ENCODE results near the gene TMPRSS2.

TMPRSS2 gene

GRCh38 chr21:41509733-41510132 lies 1.8 kb upstream of the TMPRSS2 start:
- DNase-seq = no peak

- no peak for DNase-seq
These were observed 1.2 kb upstream of the TMPRSS2 start for GRCh38 chr21:41509145-41509496.

DNA sequence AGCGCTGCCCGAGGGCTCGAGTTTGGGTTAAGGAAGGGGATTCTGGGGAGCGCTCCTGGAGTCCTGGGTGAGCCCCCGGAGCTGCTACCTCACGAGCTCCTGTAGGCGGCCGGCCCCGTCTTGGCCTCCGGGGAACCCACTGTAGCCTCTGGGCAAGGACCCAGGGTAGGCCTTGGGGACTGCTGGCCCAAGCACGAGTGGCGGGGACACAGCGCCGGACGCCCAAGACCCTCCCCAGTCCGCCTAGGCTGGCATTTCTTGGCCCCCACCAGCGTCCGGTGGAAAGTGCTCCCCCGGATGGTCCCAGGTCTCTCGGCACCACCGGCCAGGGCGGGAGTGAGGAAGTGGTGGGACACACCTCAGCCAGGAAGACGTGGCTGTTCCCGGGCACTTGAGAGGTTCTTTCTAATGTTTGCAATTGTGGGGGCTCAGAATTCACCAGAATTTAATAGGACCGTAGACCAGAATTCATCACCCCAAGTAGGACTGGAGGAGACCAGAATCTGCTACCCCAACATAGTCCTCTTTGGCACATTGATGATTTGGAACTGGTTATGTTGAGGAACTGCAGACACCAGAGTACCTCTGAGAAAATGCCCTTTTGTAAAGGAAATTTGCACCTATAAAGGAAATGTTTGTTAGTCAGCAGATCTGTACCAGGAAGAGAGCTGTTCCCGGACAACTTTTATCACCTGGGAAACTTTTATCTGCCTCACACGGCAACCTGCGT lies 622 bp upstream of the TMPRSS2 start:
- no peak for DNase-seq

DNA sequence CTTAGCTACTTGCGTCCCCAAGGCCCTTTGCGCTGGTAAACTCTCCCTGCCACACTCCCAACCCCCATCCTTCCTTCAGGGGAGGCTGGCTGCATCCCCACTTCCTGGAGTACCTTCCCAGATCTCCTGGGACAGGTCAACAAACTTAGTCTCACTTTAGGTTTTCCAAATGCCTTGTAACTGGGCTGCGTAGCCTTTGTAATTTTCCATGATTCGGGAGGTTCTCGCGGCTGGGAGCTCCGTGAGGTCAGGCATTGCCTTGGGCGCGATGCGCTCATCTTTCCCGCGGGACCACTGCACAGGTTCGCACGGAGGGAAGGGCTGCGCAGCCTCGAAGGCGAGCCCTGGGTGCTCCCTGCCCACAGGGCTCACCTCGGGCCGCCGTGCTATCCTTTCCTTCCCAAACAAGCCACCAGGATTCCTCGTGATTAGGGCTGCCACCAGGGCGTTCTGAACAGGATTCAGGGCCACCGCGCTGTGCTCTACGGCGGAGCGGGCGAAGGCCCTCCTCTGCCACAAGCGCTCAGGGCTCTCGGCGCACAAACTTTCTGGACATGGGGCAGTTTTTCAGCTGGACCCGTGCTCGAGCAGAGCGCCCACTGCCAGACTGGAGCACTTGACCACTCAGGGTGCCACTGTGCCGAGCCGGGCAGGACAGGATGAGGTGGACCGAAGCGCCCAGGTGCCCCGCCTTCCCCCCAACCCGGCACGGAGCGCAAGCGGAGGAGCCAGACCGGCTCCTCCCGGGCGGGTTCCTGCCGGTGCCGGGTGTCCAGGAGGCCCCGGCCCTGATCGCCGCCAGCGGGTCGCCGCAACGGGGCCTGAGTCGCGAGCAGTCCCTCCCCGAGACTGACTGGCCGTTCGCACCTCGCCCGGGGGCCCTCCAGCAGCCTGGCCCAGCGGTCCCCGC lies 1.1 kb downstream of the TMPRSS2 start:
- no peak for DNase-seq

DNA sequence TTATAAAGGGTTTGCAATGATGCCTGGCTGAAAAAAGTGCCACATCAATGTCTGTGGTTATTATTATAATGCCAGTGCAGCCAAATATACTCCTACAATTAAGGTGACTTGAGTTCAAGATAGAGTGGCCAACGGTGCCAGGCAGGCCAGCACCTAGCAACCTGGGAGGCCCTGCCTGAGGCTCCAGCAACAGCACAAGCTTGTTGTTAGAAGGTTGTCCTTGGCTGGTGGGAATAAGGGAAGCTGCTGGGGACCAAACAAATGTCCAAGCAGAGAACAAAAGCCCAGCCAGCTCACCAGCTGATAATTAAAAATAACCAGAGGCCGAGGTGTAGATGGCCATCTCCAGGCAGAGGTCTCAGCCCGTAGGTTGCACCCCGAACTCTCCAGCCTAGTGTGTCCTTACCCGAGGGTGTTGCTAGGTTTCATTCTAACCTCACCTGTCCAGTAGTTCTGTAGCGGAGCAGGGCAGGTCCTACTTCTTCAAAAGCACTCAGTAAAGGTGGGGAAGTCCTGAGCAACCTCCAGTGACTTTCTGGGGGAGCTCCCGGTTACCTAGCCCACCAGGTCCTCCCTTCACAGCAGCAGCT lies 1.9 kb downstream of the TMPRSS2 start:
- DNase-seq = no peak

GRCh38 chr21:41504030-41504429 lies 3.9 kb downstream of the TMPRSS2 start:
- DNase-seq = no peak

GRCh38 chr21:41503331-41503730 lies 4.6 kb downstream of the TMPRSS2 start:
- DNase-seq = no peak

DNA sequence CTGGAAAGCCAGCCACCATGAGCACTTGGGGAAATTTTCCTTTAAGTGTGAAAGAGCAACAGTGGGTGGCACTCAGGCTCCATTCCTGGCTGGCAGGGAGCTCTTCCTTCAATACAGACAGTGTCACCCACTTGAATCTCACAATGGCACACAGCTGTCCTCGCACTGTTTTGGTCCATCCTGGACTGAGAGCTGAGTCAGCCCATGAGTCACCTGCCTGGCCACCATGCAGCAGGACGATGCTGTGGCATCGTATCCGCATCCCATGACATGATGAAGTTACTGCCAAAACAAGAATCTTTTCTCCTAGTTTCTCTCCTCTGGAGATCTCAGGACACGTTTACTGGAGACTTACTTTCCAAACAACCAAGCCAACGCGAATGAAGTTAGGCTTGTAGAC lies 6.0 kb downstream of the TMPRSS2 start:
- no peak for DNase-seq

DNA sequence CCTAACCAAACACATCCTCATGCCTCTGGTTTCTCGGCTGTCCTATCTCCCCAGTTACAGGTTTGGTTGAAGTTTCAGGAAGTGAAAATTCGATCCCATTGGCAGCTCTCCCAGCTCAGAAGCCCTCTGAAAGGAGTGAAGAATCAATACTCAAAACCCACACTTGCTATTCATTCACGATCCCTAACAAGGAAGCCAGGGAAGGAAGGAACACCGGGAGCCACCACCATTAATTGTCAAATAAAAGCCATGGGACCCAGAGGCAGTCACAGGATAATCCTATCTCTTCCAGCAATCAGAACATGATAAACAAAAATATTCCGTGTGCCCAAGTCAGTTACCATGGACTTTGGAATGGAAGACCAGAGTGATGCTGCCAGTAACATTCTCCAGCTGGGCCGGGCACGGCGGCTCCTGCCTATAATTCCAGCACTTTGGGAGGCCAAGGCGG lies 7.0 kb downstream of the TMPRSS2 start:
- DNase-seq = no peak

DNA sequence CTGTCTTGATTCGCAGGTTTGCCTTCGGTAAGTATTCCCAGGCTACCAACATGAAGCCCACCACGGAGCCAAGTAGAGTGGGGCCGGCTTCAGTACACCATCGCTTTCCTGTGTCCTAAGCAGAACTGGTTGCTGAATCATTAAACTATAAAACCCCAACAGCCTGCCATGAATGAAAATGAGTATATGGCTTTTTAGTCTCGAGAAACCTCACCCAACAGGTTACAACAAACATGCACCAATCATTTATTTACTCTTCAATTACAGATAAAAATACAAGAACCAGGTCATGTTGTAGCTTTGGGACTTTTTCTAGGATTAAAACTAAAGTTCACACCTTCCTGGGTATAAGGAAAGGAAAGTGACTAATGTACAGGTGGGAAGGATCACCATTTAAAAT lies 7.6 kb downstream of the TMPRSS2 start:
- DNase-seq = no peak

GRCh38 chr21:41499920-41500319 lies 8.0 kb downstream of the TMPRSS2 start:
- DNase-seq = no peak

DNA sequence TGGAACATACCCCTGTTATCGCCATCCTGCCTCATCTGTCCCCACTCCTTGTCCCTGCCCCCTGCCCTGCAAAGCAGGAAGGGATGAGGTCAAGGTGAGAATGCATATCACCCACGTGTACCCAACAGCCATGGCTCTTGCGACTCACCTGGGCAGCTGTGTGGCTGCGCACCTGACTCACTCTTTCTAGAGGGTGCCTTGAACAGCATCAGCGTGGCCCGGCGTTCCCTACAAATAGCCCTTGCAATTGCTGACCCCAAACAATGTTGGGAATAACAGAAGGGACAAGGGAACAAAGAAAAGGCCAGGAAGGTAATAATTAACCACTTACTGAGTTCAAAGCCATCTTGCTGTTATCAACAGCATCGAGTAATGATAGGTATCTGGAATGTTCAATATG lies 10.2 kb downstream of the TMPRSS2 start:
- DNase-seq = no peak

DNA sequence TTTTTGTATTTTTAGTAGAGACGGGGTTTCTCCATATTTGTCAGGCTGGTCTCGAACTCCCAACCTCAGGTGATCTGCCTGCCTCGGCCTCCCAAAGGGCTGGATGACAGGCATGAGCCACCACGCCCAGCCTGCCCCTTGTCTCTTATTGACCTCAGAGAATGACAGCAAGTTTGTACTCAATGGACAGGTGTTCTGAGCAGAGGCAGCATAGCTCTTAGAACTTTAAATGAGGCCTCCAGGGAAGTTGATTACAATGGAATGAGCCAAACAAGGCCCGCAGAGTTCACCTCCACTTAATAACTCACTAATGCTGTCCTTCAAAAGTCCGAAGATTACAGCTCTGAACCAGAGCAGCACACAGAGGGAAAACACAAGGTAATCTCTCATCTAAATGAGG lies 10.9 kb downstream of the TMPRSS2 start:
- DNase-seq = no peak

- no peak for DNase-seq
These were observed 13.7 kb downstream of the TMPRSS2 start for GRCh38 chr21:41494242-41494641.

DNA sequence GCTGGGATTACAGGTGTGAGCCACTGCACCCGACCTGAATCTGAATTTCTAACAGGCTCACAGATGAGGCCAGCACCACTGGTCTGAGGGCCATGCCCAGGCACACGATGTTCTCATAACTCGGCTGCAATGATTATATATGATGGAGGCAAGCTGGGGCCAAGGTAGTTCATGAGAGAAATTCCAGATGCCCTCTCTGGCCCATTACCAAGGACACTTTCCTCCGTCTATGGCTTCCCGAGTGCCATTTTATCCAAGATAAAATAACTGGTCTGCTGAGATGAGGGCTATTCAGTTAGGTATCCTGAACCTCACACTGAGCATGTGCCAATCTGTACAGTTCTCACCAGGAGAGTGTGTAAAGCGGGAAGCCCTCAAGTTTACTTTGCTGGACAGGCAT lies 16.5 kb downstream of the TMPRSS2 start:
- DNase-seq = no peak

DNA sequence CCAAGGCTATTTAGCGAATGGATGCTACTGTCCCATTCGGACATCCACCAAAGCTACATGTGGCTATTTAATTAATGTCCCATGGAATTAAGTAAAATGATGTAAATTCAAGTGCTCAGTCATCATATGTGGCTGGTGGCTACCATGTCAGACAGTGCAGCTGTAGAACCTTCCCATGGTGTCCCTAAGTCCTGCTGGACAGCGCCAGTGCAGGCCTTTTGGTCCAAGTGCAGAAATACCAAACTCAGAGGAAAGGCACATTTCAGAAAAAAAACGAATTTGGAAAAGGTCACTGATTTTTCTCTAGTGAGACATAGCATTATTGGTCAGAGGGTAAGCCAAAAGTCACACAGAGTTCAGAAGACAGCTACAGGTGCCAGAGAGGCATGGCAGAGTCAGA lies 17.6 kb downstream of the TMPRSS2 start:
- DNase-seq = no peak

DNA sequence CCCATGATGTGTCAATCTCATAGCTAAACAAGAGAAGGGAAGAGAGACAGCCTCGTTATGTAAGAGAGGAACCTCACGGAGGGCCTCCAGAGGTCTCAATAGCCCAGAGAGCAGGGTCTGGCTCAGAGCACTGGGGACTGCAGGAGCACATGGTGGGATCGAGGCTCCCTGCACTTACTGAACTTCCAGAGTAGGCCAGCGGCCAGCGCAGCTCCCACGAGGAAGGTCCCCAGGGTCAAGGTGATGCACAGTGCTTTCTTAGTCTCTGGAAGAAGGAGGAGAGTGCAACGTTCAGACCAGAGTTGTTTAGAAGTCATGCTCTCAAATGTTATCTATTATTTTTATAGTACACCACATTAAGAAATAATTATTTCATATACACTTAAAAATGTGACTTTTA lies 18.6 kb downstream of the TMPRSS2 start:
- DNase-seq = no peak

GRCh38 chr21:41488080-41488479 lies 19.9 kb downstream of the TMPRSS2 start:
- DNase-seq = no peak

- DNase-seq = no peak
These were observed 20.9 kb downstream of the TMPRSS2 start for GRCh38 chr21:41487082-41487481.

DNA sequence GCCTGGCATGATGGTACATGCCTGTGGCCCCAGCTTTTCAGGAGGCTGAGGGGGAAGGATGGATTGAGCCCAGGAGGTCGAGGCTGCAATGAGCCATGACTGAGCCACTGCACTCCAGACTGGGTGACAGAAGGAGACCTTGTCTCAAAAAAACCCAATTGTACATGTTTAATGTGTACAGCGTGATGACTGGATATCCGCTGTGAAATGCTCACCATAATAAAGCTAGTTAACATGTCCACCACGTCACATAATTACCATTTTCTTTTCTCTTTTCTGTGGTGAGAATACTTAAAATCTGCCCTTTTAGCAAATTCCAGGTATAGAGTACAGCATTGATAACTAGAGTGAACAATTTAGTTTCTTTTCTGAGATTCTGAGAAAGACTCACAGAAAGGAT lies 24.0 kb downstream of the TMPRSS2 start:
- no peak for DNase-seq

DNA sequence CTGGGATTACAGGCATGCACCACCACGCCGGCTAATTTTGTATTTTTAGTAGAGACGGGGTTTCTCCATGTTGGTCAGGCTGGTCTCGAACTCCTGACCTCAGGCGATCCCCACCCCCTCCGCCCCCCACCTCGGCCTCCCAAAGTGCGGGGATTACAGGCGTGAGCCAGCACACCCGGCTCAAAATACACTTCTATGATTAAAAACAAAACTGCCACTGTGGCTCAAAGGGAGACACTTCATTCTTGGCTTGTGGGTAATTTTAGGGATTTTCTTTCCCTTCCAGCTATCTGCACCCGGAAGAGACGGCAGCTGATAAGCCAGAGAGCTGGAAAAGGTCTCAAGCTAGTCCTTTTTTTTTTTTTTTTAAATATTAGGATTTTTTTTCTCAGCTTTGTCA lies 24.5 kb downstream of the TMPRSS2 start:
- no peak for DNase-seq

GRCh38 chr21:41482980-41483379 lies 25.0 kb downstream of the TMPRSS2 start:
- no peak for DNase-seq

- no peak for DNase-seq
These were observed 25.7 kb downstream of the TMPRSS2 start for GRCh38 chr21:41482301-41482700.

DNA sequence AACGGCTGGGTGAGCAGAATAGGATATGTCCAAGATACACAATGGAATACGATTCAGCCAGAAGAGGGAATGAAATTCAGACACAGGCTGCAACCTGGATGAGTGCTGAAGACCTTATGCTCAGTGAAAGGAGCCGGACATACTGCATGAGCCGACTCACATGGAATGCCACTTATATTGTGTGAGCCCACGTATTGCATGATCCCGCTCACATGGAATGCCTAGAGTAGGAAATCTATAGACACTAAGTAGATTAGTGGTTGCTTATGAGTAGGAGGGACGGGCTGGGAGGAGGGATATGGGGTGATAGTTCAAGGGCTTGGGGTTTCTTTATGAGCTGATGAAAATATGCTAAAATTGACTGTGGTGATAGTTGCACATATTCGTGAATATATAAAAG lies 26.8 kb downstream of the TMPRSS2 start:
- no peak for DNase-seq

Data from inflammatory macrophage (primary cell).